Neural progenitor cell (in vitro differentiated cells): ENCODE measurements around the gene GGNBP2.

Source experiments
- EZH2 ChIP-seq: fragments of 200-600 bp; sonication (generic); IDR thresholded peaks from 2 replicates; pipeline ENCODE4 v1.6.1; 2017; ENCODE audit warnings: antibody characterized with exemption, mild to moderate bottlenecking, moderate library complexity
- EZH2phosphoT487 ChIP-seq: fragments of 200-600 bp; sonication (generic); IDR thresholded peaks from 2 replicates; pipeline ENCODE4 v1.6.1; 2017; ENCODE audit warnings: antibody characterized with exemption
- TF ChIP-seq, protein P1 (sequence below): fragments of 200-600 bp; sonication (generic); IDR thresholded peaks from 2 replicates; pipeline ENCODE4 v1.5.1; 2017; ENCODE audit warnings: antibody characterized with exemption, mild to moderate bottlenecking

DNA sequence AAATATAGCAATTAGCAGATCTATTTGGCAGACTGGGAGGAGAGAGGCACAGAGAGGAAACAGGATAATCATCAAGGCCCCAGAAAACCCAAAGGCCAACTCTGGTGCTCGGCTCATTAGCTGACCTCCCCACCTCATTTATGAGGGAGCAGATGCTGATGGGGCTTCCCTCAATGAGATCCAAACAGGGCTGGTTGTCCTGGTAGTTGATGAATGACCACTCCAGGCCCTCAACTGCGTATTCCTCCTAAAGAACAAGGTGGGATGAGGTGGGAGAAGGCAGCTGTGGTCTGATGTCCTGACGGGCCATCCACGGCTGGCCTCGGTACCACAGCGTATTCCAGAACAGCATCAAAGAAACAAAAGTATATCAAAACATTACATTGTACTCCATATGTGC lies 37.5 kb upstream of the GGNBP2 start:
- TF ChIP-seq, protein P1, sequence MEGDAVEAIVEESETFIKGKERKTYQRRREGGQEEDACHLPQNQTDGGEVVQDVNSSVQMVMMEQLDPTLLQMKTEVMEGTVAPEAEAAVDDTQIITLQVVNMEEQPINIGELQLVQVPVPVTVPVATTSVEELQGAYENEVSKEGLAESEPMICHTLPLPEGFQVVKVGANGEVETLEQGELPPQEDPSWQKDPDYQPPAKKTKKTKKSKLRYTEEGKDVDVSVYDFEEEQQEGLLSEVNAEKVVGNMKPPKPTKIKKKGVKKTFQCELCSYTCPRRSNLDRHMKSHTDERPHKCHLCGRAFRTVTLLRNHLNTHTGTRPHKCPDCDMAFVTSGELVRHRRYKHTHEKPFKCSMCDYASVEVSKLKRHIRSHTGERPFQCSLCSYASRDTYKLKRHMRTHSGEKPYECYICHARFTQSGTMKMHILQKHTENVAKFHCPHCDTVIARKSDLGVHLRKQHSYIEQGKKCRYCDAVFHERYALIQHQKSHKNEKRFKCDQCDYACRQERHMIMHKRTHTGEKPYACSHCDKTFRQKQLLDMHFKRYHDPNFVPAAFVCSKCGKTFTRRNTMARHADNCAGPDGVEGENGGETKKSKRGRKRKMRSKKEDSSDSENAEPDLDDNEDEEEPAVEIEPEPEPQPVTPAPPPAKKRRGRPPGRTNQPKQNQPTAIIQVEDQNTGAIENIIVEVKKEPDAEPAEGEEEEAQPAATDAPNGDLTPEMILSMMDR = no peak
- TF ChIP-seq EZH2 = no peak
- no peak for TF ChIP-seq EZH2phosphoT487
